ENCODE data around the gene SPC25.

GRCh38 chr2:168830958-168831357, 59.3 kb downstream of the SPC25 start:
- TF ChIP-seq EZH2 (IDR thresholded peaks at IDR 0.05) (no peak), YY1 (IDR thresholded peaks at IDR 0.05; ENCODE audit: extremely low read depth, insufficient replicate concordance, low read depth, low read length) (no peak), POLR2A (IDR thresholded peaks at IDR 0.05; ENCODE audit: borderline replicate concordance, extremely low read depth, insufficient read depth, insufficient read length) (no peak), EZH2phosphoT487 (IDR thresholded peaks at IDR 0.05; ENCODE audit: borderline replicate concordance) (no peak), RAD21 (IDR thresholded peaks at IDR 0.05; ENCODE audit: low read depth) (no peak), POLR2AphosphoS5 (IDR thresholded peaks at IDR 0.05; ENCODE audit: low read depth, low read length) (no peak), ATF3 (IDR thresholded peaks at IDR 0.05) (no peak), SRF (IDR thresholded peaks at IDR 0.05; ENCODE audit: low read depth) (no peak), ZFX (IDR thresholded peaks at IDR 0.05) (no peak), TCF7L2 (IDR thresholded peaks at IDR 0.05; ENCODE audit: borderline replicate concordance, extremely low read depth, insufficient read depth, insufficient read length) (no peak), SP1 (IDR thresholded peaks at IDR 0.05; ENCODE audit: low read depth) (no peak), CBX3 (IDR thresholded peaks at IDR 0.05; ENCODE audit: low read depth) (no peak)
- TF ChIP-seq, protein P1, sequence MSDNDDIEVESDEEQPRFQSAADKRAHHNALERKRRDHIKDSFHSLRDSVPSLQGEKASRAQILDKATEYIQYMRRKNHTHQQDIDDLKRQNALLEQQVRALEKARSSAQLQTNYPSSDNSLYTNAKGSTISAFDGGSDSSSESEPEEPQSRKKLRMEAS (IDR thresholded peaks at IDR 0.05) = no peak
- TF ChIP-seq, protein P2, sequence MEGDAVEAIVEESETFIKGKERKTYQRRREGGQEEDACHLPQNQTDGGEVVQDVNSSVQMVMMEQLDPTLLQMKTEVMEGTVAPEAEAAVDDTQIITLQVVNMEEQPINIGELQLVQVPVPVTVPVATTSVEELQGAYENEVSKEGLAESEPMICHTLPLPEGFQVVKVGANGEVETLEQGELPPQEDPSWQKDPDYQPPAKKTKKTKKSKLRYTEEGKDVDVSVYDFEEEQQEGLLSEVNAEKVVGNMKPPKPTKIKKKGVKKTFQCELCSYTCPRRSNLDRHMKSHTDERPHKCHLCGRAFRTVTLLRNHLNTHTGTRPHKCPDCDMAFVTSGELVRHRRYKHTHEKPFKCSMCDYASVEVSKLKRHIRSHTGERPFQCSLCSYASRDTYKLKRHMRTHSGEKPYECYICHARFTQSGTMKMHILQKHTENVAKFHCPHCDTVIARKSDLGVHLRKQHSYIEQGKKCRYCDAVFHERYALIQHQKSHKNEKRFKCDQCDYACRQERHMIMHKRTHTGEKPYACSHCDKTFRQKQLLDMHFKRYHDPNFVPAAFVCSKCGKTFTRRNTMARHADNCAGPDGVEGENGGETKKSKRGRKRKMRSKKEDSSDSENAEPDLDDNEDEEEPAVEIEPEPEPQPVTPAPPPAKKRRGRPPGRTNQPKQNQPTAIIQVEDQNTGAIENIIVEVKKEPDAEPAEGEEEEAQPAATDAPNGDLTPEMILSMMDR (IDR thresholded peaks at IDR 0.05 in 2 of 3, conservative IDR thresholded peaks at IDR 0.05 in 1 of 3; ENCODE audit: borderline replicate concordance in 1 of 3, insufficient read depth in 1 of 3, low read depth in 2 of 3, low read length in 2 of 3) = no peak

All from HCT116 (cell line).